HEK293 (cell line): ENCODE results near the gene IQGAP3.

Experiments
- CTCF ChIA-PET: fragments of 350-600 bp; formaldehyde crosslinking; extraction: SDS; loops from one replicate; lab custom pipeline; 2021; ENCODE audit warnings: antibody characterized with exemption; lab: Yijun Ruan, JAX
- POLR2A ChIA-PET: fragments of 300-600 bp; formaldehyde crosslinking; extraction: SDS; loops from one replicate; lab custom pipeline; 2020; ENCODE audit warnings: antibody characterized with exemption, inconsistent platforms; lab: Yijun Ruan, JAX
- H3K27ac ChIP-seq: fragments of 200-500 bp; sonication (Bioruptor generic); 2 replicates; pipeline ENCODE4 v1.5.1; 2014; ENCODE audit warnings: low read depth, low read length, control low read depth, inconsistent platforms; ENCODE audit errors: extremely low read depth
- H3K36me3 ChIP-seq, 2 experiments: fragments of 200-500 bp in 1 of 2; sonication (Bioruptor generic) in 1 of 2; 1 replicate in 1 of 2; 2 replicates in 1 of 2; pipeline ENCODE4 v1.5.1; 2014 to 2017; ENCODE audit warnings: inconsistent platforms in 2 of 2, low read length in 2 of 2; ENCODE audit not compliant: control insufficient read depth in 2 of 2, insufficient read depth in 1 of 2
- H3K4me1 ChIP-seq: fragments of 200-500 bp; sonication (Bioruptor generic); 2 replicates; pipeline ENCODE4 v1.5.1; 2014; ENCODE audit warnings: mild to moderate bottlenecking, low read length, inconsistent platforms; ENCODE audit not compliant: control insufficient read depth, insufficient read depth
- H3K4me3 ChIP-seq: 2 replicates; pipeline ENCODE4 v1.5.1; 2011; ENCODE audit warnings: low read depth, mild to moderate bottlenecking, control low read depth, low read length, moderate library complexity
- H3K9me3 ChIP-seq: fragments of 200-500 bp; sonication (Bioruptor generic); 2 replicates; pipeline ENCODE4 v1.5.1; 2014; ENCODE audit warnings: low read depth, low read length, inconsistent platforms; ENCODE audit not compliant: control insufficient read depth, insufficient read depth
- FEZF1 ChIP-seq: fragments of 450-650 bp; formaldehyde crosslinking; IDR thresholded peaks from 2 replicates; pipeline ENCODE4 v1.5.1; 2016; ENCODE audit warnings: missing biosample characterization, missing genetic modification characterization
- MZF1 ChIP-seq: fragments of 450-650 bp; formaldehyde crosslinking; IDR thresholded peaks from 2 replicates; pipeline ENCODE4 v1.5.1; 2017; ENCODE audit warnings: missing biosample characterization, missing genetic modification characterization, borderline replicate concordance
- OSR2 ChIP-seq: fragments of 450-650 bp; formaldehyde crosslinking; IDR thresholded peaks from 2 replicates; pipeline ENCODE4 v1.5.1; 2016; ENCODE audit warnings: missing biosample characterization, missing genetic modification characterization
- ZNF16 ChIP-seq: fragments of 450-650 bp; formaldehyde crosslinking; IDR thresholded peaks from 2 replicates; pipeline ENCODE4 v1.5.1; 2016; ENCODE audit warnings: low read depth, missing biosample characterization, missing genetic modification characterization
- ZNF214 ChIP-seq: fragments of 450-650 bp; formaldehyde crosslinking; IDR thresholded peaks from 2 replicates; pipeline ENCODE4 v1.5.1; 2017; ENCODE audit warnings: missing biosample characterization, mild to moderate bottlenecking, missing genetic modification characterization, borderline replicate concordance
- ZNF223 ChIP-seq: fragments of 450-650 bp; formaldehyde crosslinking; IDR thresholded peaks from 2 replicates; pipeline ENCODE4 v1.5.1; 2016; ENCODE audit warnings: missing biosample characterization, missing genetic modification characterization
- ZNF302 ChIP-seq: fragments of 450-650 bp; formaldehyde crosslinking; IDR thresholded peaks from 2 replicates; pipeline ENCODE4 v1.5.1; 2016; ENCODE audit warnings: missing biosample characterization, missing genetic modification characterization, low read depth
- ZNF514 ChIP-seq: fragments of 450-650 bp; formaldehyde crosslinking; IDR thresholded peaks from 2 replicates; pipeline ENCODE4 v1.5.1; 2016; ENCODE audit warnings: missing biosample characterization, missing genetic modification characterization
- ZNF670 ChIP-seq: fragments of 450-650 bp; formaldehyde crosslinking; IDR thresholded peaks from 2 replicates; pipeline ENCODE4 v1.5.1; 2016; ENCODE audit warnings: missing biosample characterization, missing genetic modification characterization, low read depth
- ZNF677 ChIP-seq: fragments of 450-650 bp; IDR thresholded peaks from 2 replicates; pipeline ENCODE4 v1.5.0; 2018; ENCODE audit warnings: missing biosample characterization, mild to moderate bottlenecking, missing genetic modification characterization, moderate library complexity
- TF ChIP-seq, protein P1 (sequence below): fragments of 450-650 bp; formaldehyde crosslinking; IDR thresholded peaks from 2 replicates; pipeline ENCODE4 v1.5.1; 2016; ENCODE audit warnings: missing biosample characterization, missing genetic modification characterization
- TF ChIP-seq, protein P2 (sequence below): fragments of 450-650 bp; formaldehyde crosslinking; IDR thresholded peaks from 2 replicates; pipeline ENCODE4 v1.5.1; 2017; ENCODE audit warnings: missing biosample characterization, missing genetic modification characterization
- TF ChIP-seq, protein P3 (sequence below): fragments of 450-650 bp; formaldehyde crosslinking; optimal IDR thresholded peaks from 2 replicates; pipeline ENCODE3; 2016; ENCODE audit warnings: missing biosample characterization, mild to moderate bottlenecking, missing genetic modification characterization
- TF ChIP-seq, protein P4 (sequence below): fragments of 450-650 bp; formaldehyde crosslinking; conservative IDR thresholded peaks from 2 replicates; pipeline ENCODE4 v1.5.1; 2016; ENCODE audit warnings: low read depth, missing biosample characterization, missing genetic modification characterization
- TF ChIP-seq, protein P5 (sequence below): fragments of 450-650 bp; formaldehyde crosslinking; conservative IDR thresholded peaks from 2 replicates; pipeline ENCODE4 v1.5.1; 2016; ENCODE audit warnings: low read depth, missing biosample characterization, missing genetic modification characterization

The IQGAP3 gene

DNA sequence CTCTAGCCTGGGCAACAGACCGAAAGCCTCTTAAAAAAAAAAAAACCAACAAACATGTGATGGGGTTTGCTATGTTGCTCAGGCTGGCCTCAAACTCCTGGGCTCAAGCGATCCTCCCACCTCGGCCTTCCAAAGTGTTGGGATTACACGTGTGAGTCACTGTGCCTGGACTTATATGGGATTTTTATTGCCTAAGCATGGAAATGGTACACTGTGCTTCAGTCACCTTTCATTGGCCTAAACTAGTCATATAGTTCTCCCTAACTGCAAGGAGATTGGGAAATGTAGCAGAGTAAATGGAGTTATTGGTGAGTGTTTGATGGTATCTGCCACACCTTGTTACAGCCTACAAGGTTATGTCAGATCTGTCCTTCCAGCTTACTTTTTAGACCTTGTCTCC is 54.6 kb downstream of the IQGAP3 start:
- Histone ChIP-seq H3K9me3 (no peaks in the 10 kb centered on the region), H3K36me3 (no peaks in the 10 kb centered on the region), H3K4me1 (no peaks in the 10 kb centered on the region), H3K4me3 (no peak overlapping the region), H3K27ac (no peak overlapping the region)
- POLR2A ChIA-PET, result interaction anchor here (1.0 to 1.4 kb wide), 2 partner anchors 17 to 61 kb away, joined by 3 to 4 read pairs; partner anchors contain the start of gene MEF2D
- TF ChIP-seq FEZF1 (tag by site-specific recombination) (peak; percentile 75), OSR2 (tag by site-specific recombination) (no peak)
- TF ChIP-seq, protein P1, sequence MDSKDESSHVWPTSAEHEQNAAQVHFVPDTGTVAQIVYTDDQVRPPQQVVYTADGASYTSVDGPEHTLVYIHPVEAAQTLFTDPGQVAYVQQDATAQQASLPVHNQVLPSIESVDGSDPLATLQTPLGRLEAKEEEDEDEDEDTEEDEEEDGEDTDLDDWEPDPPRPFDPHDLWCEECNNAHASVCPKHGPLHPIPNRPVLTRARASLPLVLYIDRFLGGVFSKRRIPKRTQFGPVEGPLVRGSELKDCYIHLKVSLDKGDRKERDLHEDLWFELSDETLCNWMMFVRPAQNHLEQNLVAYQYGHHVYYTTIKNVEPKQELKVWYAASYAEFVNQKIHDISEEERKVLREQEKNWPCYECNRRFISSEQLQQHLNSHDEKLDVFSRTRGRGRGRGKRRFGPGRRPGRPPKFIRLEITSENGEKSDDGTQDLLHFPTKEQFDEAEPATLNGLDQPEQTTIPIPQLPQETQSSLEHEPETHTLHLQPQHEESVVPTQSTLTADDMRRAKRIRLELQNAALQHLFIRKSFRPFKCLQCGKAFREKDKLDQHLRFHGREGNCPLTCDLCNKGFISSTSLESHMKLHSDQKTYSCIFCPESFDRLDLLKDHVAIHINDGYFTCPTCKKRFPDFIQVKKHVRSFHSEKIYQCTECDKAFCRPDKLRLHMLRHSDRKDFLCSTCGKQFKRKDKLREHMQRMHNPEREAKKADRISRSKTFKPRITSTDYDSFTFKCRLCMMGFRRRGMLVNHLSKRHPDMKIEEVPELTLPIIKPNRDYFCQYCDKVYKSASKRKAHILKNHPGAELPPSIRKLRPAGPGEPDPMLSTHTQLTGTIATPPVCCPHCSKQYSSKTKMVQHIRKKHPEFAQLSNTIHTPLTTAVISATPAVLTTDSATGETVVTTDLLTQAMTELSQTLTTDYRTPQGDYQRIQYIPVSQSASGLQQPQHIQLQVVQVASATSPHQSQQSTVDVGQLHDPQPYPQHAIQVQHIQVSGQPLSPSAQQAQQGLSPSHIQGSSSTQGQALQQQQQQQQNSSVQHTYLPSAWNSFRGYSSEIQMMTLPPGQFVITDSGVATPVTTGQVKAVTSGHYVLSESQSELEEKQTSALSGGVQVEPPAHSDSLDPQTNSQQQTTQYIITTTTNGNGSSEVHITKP (tag by site-specific recombination), result peak; percentile 19; the same call in 1 of the 2 replicates
- CTCF ChIA-PET, result interaction anchor here (1.6 kb wide), 1 partner anchor 72 kb away, joined by 5 read pairs; no protein-coding TSS in a partner anchor

DNA sequence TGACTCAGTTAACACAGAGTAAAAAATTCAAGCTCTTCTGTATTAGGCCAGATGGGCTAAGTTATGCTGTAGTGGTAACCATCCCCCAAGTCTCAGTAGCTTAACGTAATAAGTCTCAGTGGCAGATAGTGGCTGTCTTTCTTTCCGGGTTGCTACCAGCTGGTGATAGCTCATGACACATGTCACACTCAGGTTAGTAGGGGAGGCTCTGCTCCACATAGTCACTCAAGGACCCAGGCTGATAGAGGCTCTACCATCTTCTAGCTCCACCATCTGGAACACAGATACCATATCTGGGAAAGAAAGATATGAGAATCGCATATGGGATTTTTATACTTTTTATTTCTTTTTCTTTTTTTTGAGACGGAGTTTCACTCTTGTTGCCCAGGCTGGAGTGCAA is 55.5 kb downstream of the IQGAP3 start:
- no peak overlapping the region for H3K27ac ChIP-seq
- POLR2A ChIA-PET, result interaction anchor here (1.4 kb wide), 1 partner anchor 60 kb away, joined by 3 read pairs; no protein-coding TSS in a partner anchor
- no peaks in the 10 kb centered on the region for H3K9me3 ChIP-seq
- no peaks in the 10 kb centered on the region for H3K4me1 ChIP-seq
- no peak overlapping the region for H3K4me3 ChIP-seq
- TF ChIP-seq ZNF223 (tag by site-specific recombination) (no peak), ZNF677 (tag by site-specific recombination) (no peak), ZNF214 (tag by site-specific recombination) (no peak)
- TF ChIP-seq, protein P2, sequence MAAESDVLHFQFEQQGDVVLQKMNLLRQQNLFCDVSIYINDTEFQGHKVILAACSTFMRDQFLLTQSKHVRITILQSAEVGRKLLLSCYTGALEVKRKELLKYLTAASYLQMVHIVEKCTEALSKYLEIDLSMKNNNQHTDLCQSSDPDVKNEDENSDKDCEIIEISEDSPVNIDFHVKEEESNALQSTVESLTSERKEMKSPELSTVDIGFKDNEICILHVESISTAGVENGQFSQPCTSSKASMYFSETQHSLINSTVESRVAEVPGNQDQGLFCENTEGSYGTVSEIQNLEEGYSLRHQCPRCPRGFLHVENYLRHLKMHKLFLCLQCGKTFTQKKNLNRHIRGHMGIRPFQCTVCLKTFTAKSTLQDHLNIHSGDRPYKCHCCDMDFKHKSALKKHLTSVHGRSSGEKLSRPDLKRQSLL (tag by site-specific recombination), result peak; percentile 82
- TF ChIP-seq, protein P3, sequence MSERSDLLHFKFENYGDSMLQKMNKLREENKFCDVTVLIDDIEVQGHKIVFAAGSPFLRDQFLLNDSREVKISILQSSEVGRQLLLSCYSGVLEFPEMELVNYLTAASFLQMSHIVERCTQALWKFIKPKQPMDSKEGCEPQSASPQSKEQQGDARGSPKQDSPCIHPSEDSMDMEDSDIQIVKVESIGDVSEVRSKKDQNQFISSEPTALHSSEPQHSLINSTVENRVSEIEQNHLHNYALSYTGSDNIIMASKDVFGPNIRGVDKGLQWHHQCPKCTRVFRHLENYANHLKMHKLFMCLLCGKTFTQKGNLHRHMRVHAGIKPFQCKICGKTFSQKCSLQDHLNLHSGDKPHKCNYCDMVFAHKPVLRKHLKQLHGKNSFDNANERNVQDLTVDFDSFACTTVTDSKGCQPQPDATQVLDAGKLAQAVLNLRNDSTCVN, result no peak
- no peaks in the 10 kb centered on the region for H3K36me3 ChIP-seq
- CTCF ChIA-PET, result interaction anchor here (0.6 to 1.6 kb wide), 4 partner anchors 15 to 997 kb away, joined by 4 to 7 read pairs (median 5); no protein-coding TSS in a partner anchor

DNA sequence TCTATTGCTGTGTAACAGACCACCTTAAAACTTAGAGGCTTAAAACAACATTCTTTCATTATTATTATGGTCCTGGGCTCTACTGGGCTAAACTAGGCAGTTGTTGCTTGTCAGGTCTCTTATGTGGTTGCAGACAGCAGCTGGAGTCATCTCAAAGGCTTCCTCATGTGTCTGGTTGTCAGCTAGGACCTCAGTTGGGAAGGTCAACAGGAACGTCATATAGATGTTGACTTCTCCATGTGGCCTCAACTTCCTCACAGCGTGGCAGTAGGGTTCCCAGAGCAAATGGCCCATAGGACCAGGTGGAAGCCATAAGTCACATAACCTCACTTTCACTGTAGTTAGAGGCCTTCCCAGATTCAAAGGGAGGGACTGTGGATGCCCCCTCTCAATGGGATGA is 56.4 kb downstream of the IQGAP3 start:
- H3K4me3 ChIP-seq, result no peak overlapping the region
- H3K36me3 ChIP-seq, result no peaks in the 10 kb centered on the region
- H3K4me1 ChIP-seq, result no peaks in the 10 kb centered on the region
- ChIA-PET POLR2A (interaction anchor here (1.5 kb wide), 1 partner anchor 11 kb away, joined by 4 read pairs; no protein-coding TSS in a partner anchor), CTCF (interaction anchor here (1.1 to 1.5 kb wide), 2 partner anchors 15 to 35 kb away, joined by 3 to 7 read pairs; no protein-coding TSS in a partner anchor)
- no peaks in the 10 kb centered on the region for H3K9me3 ChIP-seq
- H3K27ac ChIP-seq, result no peak overlapping the region
- no peak for TF ChIP-seq ZNF16 (tag by site-specific recombination)
- TF ChIP-seq ZNF514, result no peak
- TF ChIP-seq ZNF670 (tag by site-specific recombination), result no peak
- no peak for TF ChIP-seq ZNF302 (tag by site-specific recombination)
- TF ChIP-seq, protein P4, sequence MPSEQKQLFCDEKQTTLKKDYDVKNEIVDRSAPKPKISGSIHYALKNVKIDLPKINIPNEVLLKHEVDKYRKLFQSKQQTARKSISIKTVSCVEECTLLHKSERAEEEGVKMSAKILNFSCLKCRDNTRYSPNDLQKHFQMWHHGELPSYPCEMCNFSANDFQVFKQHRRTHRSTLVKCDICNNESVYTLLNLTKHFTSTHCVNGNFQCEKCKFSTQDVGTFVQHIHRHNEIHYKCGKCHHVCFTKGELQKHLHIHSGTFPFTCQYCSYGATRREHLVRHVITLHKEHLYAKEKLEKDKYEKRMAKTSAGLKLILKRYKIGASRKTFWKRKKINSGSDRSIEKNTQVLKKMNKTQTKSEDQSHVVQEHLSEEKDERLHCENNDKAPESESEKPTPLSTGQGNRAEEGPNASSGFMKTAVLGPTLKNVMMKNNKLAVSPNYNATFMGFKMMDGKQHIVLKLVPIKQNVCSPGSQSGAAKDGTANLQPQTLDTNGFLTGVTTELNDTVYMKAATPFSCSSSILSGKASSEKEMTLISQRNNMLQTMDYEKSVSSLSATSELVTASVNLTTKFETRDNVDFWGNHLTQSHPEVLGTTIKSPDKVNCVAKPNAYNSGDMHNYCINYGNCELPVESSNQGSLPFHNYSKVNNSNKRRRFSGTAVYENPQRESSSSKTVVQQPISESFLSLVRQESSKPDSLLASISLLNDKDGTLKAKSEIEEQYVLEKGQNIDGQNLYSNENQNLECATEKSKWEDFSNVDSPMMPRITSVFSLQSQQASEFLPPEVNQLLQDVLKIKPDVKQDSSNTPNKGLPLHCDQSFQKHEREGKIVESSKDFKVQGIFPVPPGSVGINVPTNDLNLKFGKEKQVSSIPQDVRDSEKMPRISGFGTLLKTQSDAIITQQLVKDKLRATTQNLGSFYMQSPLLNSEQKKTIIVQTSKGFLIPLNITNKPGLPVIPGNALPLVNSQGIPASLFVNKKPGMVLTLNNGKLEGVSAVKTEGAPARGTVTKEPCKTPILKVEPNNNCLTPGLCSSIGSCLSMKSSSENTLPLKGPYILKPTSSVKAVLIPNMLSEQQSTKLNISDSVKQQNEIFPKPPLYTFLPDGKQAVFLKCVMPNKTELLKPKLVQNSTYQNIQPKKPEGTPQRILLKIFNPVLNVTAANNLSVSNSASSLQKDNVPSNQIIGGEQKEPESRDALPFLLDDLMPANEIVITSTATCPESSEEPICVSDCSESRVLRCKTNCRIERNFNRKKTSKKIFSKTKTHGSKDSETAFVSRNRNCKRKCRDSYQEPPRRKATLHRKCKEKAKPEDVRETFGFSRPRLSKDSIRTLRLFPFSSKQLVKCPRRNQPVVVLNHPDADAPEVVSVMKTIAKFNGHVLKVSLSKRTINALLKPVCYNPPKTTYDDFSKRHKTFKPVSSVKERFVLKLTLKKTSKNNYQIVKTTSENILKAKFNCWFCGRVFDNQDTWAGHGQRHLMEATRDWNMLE, result no peak
- TF ChIP-seq, protein P5, sequence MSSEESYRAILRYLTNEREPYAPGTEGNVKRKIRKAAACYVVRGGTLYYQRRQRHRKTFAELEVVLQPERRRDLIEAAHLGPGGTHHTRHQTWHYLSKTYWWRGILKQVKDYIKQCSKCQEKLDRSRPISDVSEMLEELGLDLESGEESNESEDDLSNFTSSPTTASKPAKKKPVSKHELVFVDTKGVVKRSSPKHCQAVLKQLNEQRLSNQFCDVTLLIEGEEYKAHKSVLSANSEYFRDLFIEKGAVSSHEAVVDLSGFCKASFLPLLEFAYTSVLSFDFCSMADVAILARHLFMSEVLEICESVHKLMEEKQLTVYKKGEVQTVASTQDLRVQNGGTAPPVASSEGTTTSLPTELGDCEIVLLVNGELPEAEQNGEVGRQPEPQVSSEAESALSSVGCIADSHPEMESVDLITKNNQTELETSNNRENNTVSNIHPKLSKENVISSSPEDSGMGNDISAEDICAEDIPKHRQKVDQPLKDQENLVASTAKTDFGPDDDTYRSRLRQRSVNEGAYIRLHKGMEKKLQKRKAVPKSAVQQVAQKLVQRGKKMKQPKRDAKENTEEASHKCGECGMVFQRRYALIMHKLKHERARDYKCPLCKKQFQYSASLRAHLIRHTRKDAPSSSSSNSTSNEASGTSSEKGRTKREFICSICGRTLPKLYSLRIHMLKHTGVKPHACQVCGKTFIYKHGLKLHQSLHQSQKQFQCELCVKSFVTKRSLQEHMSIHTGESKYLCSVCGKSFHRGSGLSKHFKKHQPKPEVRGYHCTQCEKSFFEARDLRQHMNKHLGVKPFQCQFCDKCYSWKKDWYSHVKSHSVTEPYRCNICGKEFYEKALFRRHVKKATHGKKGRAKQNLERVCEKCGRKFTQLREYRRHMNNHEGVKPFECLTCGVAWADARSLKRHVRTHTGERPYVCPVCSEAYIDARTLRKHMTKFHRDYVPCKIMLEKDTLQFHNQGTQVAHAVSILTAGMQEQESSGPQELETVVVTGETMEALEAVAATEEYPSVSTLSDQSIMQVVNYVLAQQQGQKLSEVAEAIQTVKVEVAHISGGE (tag by site-specific recombination), result no peak
- TF ChIP-seq MZF1 (tag by site-specific recombination), result no peak
